SJCRH30 (cell line): Measurements from ENCODE around the gene WEE2. TPM values are rescaled to one million over a fixed set of nuclear protein-coding genes. Genes with fewer than 3 reads are reported as not detected.
"Not testable (repeated sequence)": the region's sequence is repeated elsewhere in the genome, so short reads cannot be mapped to it uniquely, and the experiment has no call there.

Experiments used
- DNase-seq, 2 experiments: peaks; one replicate each; pipeline ENCODE4 v3.0.0-alpha.2; 2015 to 2020
- H3K27ac ChIP-seq: fragments of 250-450 bp; sonication (Bioruptor Pico); 2 replicates; pipeline ENCODE4 v1.5.1; 2020; ENCODE audit warnings: mild to moderate bottlenecking, moderate library complexity
- H3K27me3 ChIP-seq: fragments of 250-450 bp; sonication (Bioruptor Pico); 2 replicates; pipeline ENCODE4 v1.5.1; 2020; ENCODE audit warnings: mild to moderate bottlenecking, moderate library complexity
- H3K36me3 ChIP-seq: fragments of 250-450 bp; sonication (Bioruptor Pico); 2 replicates; pipeline ENCODE4 v1.5.1; 2020; ENCODE audit warnings: mild to moderate bottlenecking, moderate library complexity
- H3K4me1 ChIP-seq: fragments of 250-450 bp; sonication (Bioruptor Pico); 2 replicates; pipeline ENCODE4 v1.5.1; 2020; ENCODE audit warnings: mild to moderate bottlenecking, moderate library complexity
- H3K4me3 ChIP-seq: fragments of 250-450 bp; sonication (Bioruptor Pico); 2 replicates; pipeline ENCODE4 v1.5.1; 2020; ENCODE audit warnings: mild to moderate bottlenecking, moderate library complexity
- H3K9me3 ChIP-seq: fragments of 250-450 bp; sonication (Bioruptor Pico); replicated peaks from 2 replicates; pipeline ENCODE4 v1.5.1; 2020; ENCODE audit warnings: mild to moderate bottlenecking, moderate library complexity
- total RNA-seq: library from RNA; depleted of rRNA; stranded (reverse); fragments of >200 nt; shearing (Covaris generic); gene quantifications from 2 replicates; pipeline ENCODE4 v1.2.3, GENCODE V29; 2014; rRNA removed

The WEE2 gene
- total RNA-seq, 1 experiment from 2014 or later, result not detected

DNA sequence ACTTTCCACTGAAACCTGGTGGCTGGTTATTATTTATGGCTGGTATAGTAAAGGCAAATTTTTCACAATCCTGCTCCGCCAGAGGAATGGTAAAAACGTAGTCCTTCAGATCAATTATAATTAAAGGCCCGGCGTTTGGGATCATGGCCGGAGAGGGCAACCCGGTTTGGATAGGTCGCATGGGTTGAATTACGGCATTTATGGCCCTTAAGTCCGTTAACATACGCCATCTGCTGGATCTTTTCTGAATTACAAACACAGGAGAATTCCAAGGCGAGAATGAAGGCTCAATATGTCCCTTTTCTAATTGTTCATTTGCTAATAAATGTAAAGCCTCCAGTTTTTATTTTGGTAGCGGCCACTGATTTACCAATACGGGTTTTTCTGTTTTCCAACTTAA, 44.5 kb downstream of the WEE2 start:
- Histone ChIP-seq H3K4me3 (no peak overlapping the region), H3K4me1 (no peaks in the 10 kb centered on the region), H3K27me3 (no peaks in the 10 kb centered on the region), H3K27ac (no peak overlapping the region), H3K36me3 (peaks cover 73% of the 10 kb centered on the region), H3K9me3 (peaks cover 24% of the 10 kb centered on the region)
- peak in 1 of 2 experiments; percentile 20 for DNase-seq

DNA sequence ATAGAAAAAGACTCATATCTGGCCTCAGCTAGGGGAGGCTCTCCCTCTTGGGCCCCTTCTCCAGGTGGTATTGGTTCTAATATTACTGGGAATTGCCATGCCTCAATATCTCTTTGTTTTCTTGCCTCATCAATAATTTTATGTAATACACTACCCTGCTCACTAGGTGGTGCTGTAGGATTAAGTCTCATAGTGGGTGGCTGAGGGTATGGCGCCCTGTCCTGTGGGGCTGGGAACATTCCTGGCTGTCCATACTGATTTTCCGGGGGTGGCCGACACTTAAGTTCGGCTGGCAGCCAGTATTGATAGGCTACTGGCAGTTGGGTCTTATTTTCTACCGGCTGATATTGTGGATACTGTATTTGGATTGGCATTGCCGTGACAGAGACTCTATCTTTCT, 46.8 kb downstream of the WEE2 start:
- DNase-seq, result peak; percentile 13 to 61

DNA sequence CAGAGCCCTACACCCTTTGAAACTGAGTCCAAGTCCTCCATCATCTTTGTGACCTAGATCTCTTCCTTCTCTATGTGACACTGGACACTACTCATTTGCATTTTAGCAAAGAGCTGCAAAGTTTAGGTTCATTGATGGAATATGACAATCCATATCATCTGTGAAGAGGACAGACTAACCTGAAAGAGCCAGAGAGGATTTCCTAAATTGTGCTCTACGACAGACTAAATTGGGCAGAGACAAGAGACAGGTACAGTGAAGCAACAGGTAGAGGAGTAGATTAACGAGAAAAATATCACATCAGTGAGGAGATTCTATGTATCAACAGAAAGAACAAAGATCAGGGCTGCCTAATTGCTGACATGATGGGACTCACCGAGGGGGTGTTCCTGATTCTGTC, 55.6 kb downstream of the WEE2 start, which contains the start of gene TAS2R3:
Gene TAS2R3 (plus strand): TSS at position 301 of the 400 bp plus-strand sequence. CDS start 62 bp downstream, at position 363.
- Histone ChIP-seq H3K4me3 (no peak within 1 kb of the TSS), H3K4me1 (no peaks in the 10 kb centered on the region), H3K27me3 (no peaks in the 10 kb centered on the region), H3K36me3 (peaks cover 14% of the 10 kb centered on the region), H3K27ac (no peak within 1 kb of the TSS), H3K9me3 (no peaks in the 10 kb centered on the region)
- no peak for DNase-seq

More for the DNA sequence above, 46.8 kb downstream of the WEE2 start:
- H3K27ac ChIP-seq, result no peak overlapping the region
- H3K9me3 ChIP-seq, result peaks cover 19% of the 10 kb centered on the region
- H3K4me1 ChIP-seq, result no peaks in the 10 kb centered on the region
- no peaks in the 10 kb centered on the region for H3K27me3 ChIP-seq
- no peak overlapping the region for H3K4me3 ChIP-seq
- H3K36me3 ChIP-seq, result peaks cover 70% of the 10 kb centered on the region

DNA sequence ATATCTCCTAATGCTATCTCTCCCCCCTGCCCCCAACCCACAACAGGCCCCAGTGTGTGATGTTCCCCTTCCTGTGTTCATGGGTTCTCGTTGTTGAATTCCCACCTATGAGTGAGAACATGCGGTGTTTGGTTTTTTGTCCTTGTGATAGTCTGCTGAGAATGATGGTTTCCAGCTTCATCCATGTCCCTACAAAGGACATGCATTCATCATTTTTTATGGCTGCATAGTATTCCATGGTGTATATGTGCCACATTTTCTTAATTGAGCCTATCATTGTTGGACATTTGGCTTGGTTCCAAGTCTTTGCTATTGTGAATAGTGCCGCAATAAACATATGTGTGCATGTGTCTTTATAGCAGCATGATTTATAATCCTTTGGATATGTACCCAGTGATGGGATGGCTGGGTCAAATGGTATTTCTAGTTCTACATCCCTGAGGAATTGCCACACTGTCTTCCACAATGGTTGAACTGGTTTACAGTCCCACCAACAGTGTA, 62.0 kb downstream of the WEE2 start:
- not testable (repeated sequence) for H3K36me3 ChIP-seq, H3K9me3 ChIP-seq, H3K4me1 ChIP-seq, H3K4me3 ChIP-seq, H3K27ac ChIP-seq, DNase-seq, H3K27me3 ChIP-seq

DNA sequence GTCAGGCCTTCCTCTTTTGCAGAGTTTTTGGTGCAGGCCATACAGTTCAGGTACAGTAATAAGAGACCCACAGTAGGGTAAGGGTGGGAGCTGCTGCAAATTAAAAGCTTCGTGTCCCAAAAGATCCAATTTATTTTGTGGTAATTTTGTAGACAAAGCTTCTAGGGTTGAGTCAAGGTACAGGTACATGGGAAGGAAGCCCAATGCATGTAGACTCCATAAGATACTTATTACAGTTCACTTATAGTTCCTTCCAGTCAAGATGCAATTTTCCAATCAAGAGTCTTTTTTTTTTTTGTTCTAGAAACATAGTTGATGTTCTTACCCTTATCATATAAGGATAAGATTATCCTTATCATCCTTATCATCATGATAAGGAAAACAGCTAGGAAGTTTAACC, 68.2 kb downstream of the WEE2 start, which contains the start of gene TAS2R4:
Gene TAS2R4 (plus strand): TSS at position 301 of the 400 bp plus-strand sequence. CDS start 1,815 bp downstream, outside the sequence.
- H3K9me3 ChIP-seq, result no peaks in the 10 kb centered on the region
- DNase-seq, result no peak
- no peak within 1 kb of the TSS for H3K4me3 ChIP-seq
- no peaks in the 10 kb centered on the region for H3K36me3 ChIP-seq
- no peaks in the 10 kb centered on the region for H3K27me3 ChIP-seq
- no peaks in the 10 kb centered on the region for H3K4me1 ChIP-seq
- no peak within 1 kb of the TSS for H3K27ac ChIP-seq

Other genes starting within 250 kb of the WEE2 start
- 41.5 and 46.7 TPM in 2 replicates for gene AGK, start 156.9 kb upstream of the WEE2 start, total RNA-seq
- gene DENND11, start 6.2 kb upstream of the WEE2 start, total RNA-seq, result 14.5 and 17.0 TPM in 2 replicates
- gene SSBP1, start 30.0 kb downstream of the WEE2 start, total RNA-seq, result 369 and 396 TPM in 2 replicates
- 0.24 and 0.38 TPM in 2 replicates for gene TAS2R3, start 55.7 kb downstream of the WEE2 start, total RNA-seq
- 0.18 and 0.43 TPM in 2 replicates for gene TAS2R4, start 68.3 kb downstream of the WEE2 start, total RNA-seq
- gene TAS2R5, start 81.9 kb downstream of the WEE2 start, total RNA-seq, result 0.18 TPM in 1 of 2 replicates, not detected in the other
- gene PRSS37, start 133.1 kb downstream of the WEE2 start, total RNA-seq, result not detected in 2 replicates
- not detected in 2 replicates for gene OR9A4, start 208.0 kb downstream of the WEE2 start, total RNA-seq
- not detected in 2 replicates for gene CLEC5A, start 238.6 kb downstream of the WEE2 start, total RNA-seq